GM12892 (cell line): ENCODE data around the gene TBC1D25.

Experiments
- POLR2A ChIP-seq: IDR thresholded peaks from 2 replicates; pipeline ENCODE4 v1.6.1; 2011; ENCODE audit warnings: low read depth, low read length, control low read depth
- POLR2AphosphoS5 ChIP-seq: IDR thresholded peaks from 2 replicates; pipeline ENCODE4 v1.6.1; 2011; ENCODE audit warnings: low read depth, low read length, control low read depth
- TAF1 ChIP-seq: IDR thresholded peaks from 2 replicates; pipeline ENCODE4 v1.6.1; 2011; ENCODE audit warnings: low read depth, mild to moderate bottlenecking, control low read depth, low read length, borderline replicate concordance

GRCh38 chrX:48491809-48492208 lies 47.7 kb upstream of the TBC1D25 start:
- TF ChIP-seq POLR2AphosphoS5 = no peak
- TF ChIP-seq POLR2A = no peak
- TF ChIP-seq TAF1 = no peak
